Measurements from ENCODE around the gene NEAT1.

- TF ChIP-seq, protein P1, sequence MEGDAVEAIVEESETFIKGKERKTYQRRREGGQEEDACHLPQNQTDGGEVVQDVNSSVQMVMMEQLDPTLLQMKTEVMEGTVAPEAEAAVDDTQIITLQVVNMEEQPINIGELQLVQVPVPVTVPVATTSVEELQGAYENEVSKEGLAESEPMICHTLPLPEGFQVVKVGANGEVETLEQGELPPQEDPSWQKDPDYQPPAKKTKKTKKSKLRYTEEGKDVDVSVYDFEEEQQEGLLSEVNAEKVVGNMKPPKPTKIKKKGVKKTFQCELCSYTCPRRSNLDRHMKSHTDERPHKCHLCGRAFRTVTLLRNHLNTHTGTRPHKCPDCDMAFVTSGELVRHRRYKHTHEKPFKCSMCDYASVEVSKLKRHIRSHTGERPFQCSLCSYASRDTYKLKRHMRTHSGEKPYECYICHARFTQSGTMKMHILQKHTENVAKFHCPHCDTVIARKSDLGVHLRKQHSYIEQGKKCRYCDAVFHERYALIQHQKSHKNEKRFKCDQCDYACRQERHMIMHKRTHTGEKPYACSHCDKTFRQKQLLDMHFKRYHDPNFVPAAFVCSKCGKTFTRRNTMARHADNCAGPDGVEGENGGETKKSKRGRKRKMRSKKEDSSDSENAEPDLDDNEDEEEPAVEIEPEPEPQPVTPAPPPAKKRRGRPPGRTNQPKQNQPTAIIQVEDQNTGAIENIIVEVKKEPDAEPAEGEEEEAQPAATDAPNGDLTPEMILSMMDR (IDR thresholded peaks at IDR 0.05), result no peak
- TF ChIP-seq POLR2A (IDR thresholded peaks at IDR 0.05), result peak in 1 of 2 donors; percentile 86
These were observed 585 bp upstream of the NEAT1 start for GRCh38 chr11:65421794-65422632.
